Endothelial cell (in vitro differentiated cells): ENCODE data around the gene GTSE1. TPM values are rescaled to one million over a fixed set of nuclear protein-coding genes. Genes with fewer than 3 reads are reported as not detected.

Source experiments
- DNase-seq: peaks from one replicate; pipeline ENCODE4 v3.0.0; 2021; ENCODE audit warnings: low spot score
- H3K27ac Mint-ChIP-seq: one replicate; pipeline ENCODE4 v1.8.0; 2021; ENCODE audit warnings: mixed read lengths, inconsistent platforms; ENCODE audit not compliant: unreplicated experiment
- H3K27me3 Mint-ChIP-seq: one replicate; pipeline ENCODE4 v1.8.0; 2021; ENCODE audit warnings: mild to moderate bottlenecking, moderate library complexity, mixed read lengths, inconsistent platforms; ENCODE audit not compliant: unreplicated experiment
- H3K36me3 Mint-ChIP-seq: one replicate; pipeline ENCODE4 v1.8.0; 2021; ENCODE audit warnings: mild to moderate bottlenecking, low read depth, mixed read lengths, inconsistent platforms; ENCODE audit not compliant: unreplicated experiment
- H3K4me1 Mint-ChIP-seq: one replicate; pipeline ENCODE4 v1.8.0; 2021; ENCODE audit warnings: mild to moderate bottlenecking, mixed read lengths, inconsistent platforms; ENCODE audit not compliant: unreplicated experiment
- H3K4me3 Mint-ChIP-seq: one replicate; pipeline ENCODE4 v1.8.0; 2021; ENCODE audit warnings: mild to moderate bottlenecking, mixed read lengths, inconsistent platforms; ENCODE audit not compliant: unreplicated experiment
- H3K9me3 Mint-ChIP-seq: one replicate; pipeline ENCODE4 v1.8.0; 2021; ENCODE audit warnings: mixed read lengths, inconsistent platforms; ENCODE audit not compliant: unreplicated experiment
- CTCF ChIP-seq: fragments of 200-600 bp; sonication (generic); IDR thresholded peaks from one replicate; pipeline ENCODE4 v1.5.0; 2021; ENCODE audit warnings: antibody characterized with exemption; ENCODE audit not compliant: unreplicated experiment
- total RNA-seq: library from RNA; stranded (reverse); fragmentation: NEBNext Ultra II Directional; extraction: Animal tissue kit (Norgen Biotek cat#: 25700); gene quantifications from one replicate; pipeline ENCODE4 v1.2.1, GENCODE V29; 2021; ENCODE audit not compliant: unreplicated experiment

GTSE1 gene
- total RNA-seq, 1 donor from 2014 or later = 8.2 TPM

- Mint-ChIP-seq H3K4me3 (no peak overlapping the region), H3K4me1 (no peaks in the 10 kb centered on the region), H3K36me3 (peaks cover 37% of the 10 kb centered on the region), H3K9me3 (no peaks in the 10 kb centered on the region), H3K27ac (no peak overlapping the region), H3K27me3 (peaks cover 9% of the 10 kb centered on the region)
- DNase-seq = no peak
- no peak for TF ChIP-seq CTCF
These were observed 60.1 kb downstream of the GTSE1 start for GRCh38 chr22:46356496-46357480.

- peaks cover 27% of the 10 kb centered on the region for H3K36me3 Mint-ChIP-seq
- DNase-seq = no peak
- no peak for TF ChIP-seq CTCF
- no peaks in the 10 kb centered on the region for H3K4me1 Mint-ChIP-seq
- no peaks in the 10 kb centered on the region for H3K9me3 Mint-ChIP-seq
- peaks cover 8% of the 10 kb centered on the region for H3K27me3 Mint-ChIP-seq
- H3K4me3 Mint-ChIP-seq = no peak overlapping the region
- H3K27ac Mint-ChIP-seq = no peak overlapping the region
These were observed 61.2 kb downstream of the GTSE1 start for GRCh38 chr22:46357711-46358520.

- H3K9me3 Mint-ChIP-seq = no peaks in the 10 kb centered on the region
- no peak for DNase-seq
- no peak overlapping the region for H3K27ac Mint-ChIP-seq
- no peaks in the 10 kb centered on the region for H3K4me1 Mint-ChIP-seq
- H3K36me3 Mint-ChIP-seq = peaks cover 23% of the 10 kb centered on the region
- H3K27me3 Mint-ChIP-seq = peaks cover 8% of the 10 kb centered on the region
- no peak for TF ChIP-seq CTCF
- H3K4me3 Mint-ChIP-seq = no peak overlapping the region
These were observed 62.1 kb downstream of the GTSE1 start for GRCh38 chr22:46358766-46359165.

- no peak overlapping the region for H3K4me3 Mint-ChIP-seq
- no peak overlapping the region for H3K27ac Mint-ChIP-seq
- peaks cover 8% of the 10 kb centered on the region for H3K27me3 Mint-ChIP-seq
- no peaks in the 10 kb centered on the region for H3K9me3 Mint-ChIP-seq
- H3K36me3 Mint-ChIP-seq = peaks cover 19% of the 10 kb centered on the region
- TF ChIP-seq CTCF = no peak
- H3K4me1 Mint-ChIP-seq = no peaks in the 10 kb centered on the region
- no peak for DNase-seq
These were observed 62.7 kb downstream of the GTSE1 start for GRCh38 chr22:46359362-46359761.

- no peak overlapping the region for H3K27ac Mint-ChIP-seq
- peaks cover 19% of the 10 kb centered on the region for H3K36me3 Mint-ChIP-seq
- H3K4me3 Mint-ChIP-seq = no peak overlapping the region
- no peak for DNase-seq
- H3K27me3 Mint-ChIP-seq = peaks cover 8% of the 10 kb centered on the region
- no peaks in the 10 kb centered on the region for H3K9me3 Mint-ChIP-seq
- no peaks in the 10 kb centered on the region for H3K4me1 Mint-ChIP-seq
- TF ChIP-seq CTCF = no peak
These were observed 63.4 kb downstream of the GTSE1 start for GRCh38 chr22:46360097-46360496.
